Medulla oblongata (tissue), 1 donor: ENCODE data around the gene C17orf58.
"Not testable (repeated sequence)": the region's sequence is repeated elsewhere in the genome, so short reads cannot be mapped to it uniquely, and the experiment has no call there.

Experiments
- DNase-seq: peaks from one replicate; pipeline ENCODE4 v3.0.0-alpha.2; 2015; ENCODE audit errors: extremely low spot score

Gene C17orf58

GRCh38 chr17:67996301-67997171 lies at the start of gene C17orf58:
Gene C17orf58, minus strand, starts transcription at chr17:67996469. Its CDS starts 271 bp downstream, at chr17:67996198.
- DNase-seq, result not testable (repeated sequence)

DNA sequence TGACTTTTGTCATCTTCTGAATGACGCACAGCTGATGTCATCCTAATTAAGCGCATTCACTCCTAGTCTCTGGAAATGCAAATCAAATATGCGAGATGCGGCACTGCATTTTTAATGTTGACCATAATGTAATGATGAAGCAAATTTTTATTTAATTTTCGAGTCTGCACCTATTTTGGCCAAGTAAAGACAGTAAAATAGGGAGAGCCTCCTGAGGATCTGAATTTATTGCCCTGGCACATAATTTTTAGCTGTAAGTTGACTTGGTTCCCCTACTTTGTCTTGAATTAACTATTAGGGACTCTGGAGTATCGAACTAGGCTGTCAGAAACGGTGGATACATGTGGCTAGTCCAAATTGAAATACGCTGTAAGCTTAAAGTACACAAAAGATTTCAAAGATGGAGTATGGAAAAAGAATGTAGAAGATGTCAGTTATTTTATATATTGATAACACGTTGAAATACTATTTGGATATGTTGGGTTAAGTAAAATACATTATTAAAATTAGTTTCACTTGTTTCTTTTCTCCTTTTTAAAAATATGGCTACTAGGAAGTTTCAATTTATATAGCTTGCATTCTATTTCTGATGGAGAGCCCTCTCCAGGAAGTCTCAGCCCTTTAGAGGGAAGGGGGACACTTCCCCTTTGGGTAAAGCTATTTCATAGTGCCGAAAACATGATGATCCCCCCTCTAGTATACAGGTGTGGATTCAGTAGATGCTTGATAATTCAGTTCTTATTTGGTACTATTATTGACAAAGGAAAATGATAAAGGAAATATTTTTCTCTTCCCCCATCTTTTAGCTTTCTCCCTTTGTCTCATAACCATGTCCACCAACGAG lies 40.3 kb upstream of the C17orf58 start:
- DNase-seq, result no peak

GRCh38 chr17:68035523-68036303 lies 39.4 kb upstream of the C17orf58 start, which contains the start of gene KPNA2:
Gene KPNA2, plus strand, starts transcription at chr17:68035735. Its CDS starts 1,398 bp downstream, at chr17:68037133.
- DNase-seq, result peak; percentile 98

DNA sequence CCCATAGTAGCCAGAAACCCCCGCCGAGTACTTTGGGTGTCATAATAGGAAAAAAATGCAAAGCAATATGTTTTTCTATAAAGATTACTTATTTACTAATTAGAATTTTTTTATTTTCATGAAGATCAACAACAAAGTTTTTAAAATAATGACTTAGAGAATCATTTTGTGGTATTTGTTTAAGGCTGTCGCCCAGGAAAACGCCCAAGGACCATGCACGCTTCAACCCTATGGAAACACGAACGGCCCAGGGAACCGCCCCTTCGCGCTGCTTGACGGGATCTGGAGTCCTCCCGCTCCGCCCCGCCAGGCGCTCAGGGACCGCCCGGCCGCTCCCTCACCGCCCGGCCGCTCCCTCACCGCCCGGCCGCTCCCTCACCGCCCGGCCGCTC lies 38.9 kb upstream of the C17orf58 start:
- no peak for DNase-seq

DNA sequence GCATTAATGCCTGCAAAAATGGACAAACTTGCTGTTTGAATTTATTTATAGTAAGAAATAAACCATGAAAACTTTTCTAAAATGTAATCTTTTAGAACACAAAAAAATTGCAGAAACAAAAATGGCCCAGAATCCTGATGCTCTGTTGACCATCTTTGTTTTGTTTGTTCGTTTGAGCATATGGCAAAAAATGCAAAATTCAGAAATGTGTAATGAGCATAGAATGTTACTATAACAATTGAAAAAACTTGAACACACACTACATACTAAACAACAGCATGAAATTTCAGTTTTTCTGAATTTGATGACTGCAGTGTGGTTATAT lies 38.1 kb upstream of the C17orf58 start:
- no peak for DNase-seq

DNA sequence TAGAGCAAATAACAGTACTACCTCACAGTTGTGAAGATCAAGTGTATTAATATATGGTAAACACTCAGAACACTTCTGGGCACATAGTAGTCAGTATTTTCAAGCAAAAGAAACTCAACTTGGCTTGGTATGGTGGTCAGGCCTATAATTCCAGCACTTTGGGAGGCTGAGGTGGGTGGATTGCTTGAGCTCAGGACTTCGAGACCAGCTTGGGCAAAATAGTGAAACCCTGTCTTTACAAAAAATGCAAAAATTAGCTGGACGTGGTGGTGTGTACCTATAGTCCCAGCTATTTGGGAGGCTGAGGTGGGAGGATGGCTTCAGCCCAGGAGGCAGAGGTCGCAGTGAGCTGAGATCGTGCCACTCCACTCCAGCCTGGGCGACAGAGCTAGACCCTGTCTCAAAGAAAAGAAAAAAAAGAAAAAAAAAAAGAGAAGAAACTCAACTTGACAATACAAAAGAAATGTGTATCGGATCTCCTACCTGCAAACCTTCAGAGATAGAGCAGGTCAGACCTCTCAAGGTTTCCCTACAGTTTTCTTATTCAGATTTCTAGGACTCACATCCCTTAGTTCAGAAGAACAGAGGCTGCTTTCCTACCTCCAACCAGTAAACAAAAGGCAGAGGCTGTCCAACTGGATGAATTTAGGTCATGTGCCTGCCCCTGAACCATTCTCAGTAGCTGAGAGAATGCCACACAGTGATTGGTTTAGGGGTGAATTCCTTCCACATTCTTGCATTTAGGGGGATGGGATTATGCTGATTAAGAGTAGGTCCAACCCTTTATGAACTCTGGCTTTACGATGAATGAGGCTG lies 37.6 kb upstream of the C17orf58 start:
- peak; percentile 35 for DNase-seq

DNA sequence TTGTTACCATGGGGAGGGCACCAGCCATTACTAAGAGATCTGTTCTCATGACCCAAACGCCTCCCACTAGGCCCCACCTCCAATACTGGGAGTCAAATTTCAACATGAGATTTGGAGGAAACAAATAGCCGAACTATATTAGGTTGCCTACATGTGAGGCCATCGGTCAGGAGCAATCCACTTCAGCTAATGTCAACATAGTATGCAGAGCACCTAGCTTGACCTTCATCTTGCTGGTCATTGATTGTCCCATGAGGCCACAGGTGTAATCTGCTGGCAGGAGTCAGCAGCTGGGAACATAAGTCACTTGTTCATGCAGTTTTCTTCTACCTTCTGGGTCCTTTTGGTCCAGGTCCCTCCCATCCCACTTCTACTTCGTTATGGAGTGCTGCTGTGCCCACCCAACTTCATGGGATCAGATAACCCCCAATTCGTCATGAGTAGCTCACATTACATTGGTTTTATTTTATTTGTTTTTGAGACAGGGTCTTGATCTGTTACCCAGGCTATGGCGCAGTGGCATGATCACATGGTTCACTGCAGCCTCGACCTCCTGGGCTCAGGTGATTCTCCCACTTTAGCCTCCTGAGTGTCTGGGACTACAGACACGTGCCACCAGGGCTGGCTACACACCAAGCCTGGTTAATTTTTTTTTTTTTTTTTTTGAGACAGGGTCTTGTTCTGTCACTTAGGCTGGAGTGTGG lies 33.4 kb upstream of the C17orf58 start:
- DNase-seq, result no peak

DNA sequence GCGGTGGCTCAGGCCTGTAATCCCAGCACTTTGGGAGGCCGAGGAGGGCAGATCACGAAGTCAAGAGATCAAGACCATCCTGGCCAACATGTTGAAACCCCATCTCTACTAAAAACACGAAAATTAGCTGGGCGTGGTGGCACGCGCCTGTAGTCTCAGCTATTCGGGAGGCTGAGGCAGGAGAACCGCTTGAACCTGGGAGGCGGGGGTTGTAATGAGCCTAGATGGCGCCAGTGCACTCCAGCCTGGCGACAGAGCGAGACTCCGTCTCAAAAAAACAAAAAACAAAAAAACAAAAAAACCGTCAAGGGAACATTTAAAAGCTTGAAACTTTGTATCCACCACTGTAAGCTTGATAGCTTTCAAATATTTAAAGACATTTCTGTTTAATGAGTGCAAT lies 26.3 kb upstream of the C17orf58 start:
- DNase-seq, result not testable (repeated sequence)

GRCh38 chr17:68021963-68022362 lies 25.7 kb upstream of the C17orf58 start:
- no peak for DNase-seq

GRCh38 chr17:68020791-68021190 lies 24.5 kb upstream of the C17orf58 start:
- not testable (repeated sequence) for DNase-seq

- DNase-seq, result peak; percentile 31
These were observed 24.1 kb upstream of the C17orf58 start for GRCh38 chr17:68020409-68020756.

- DNase-seq, result peak; percentile 98
These were observed 23.6 kb upstream of the C17orf58 start for GRCh38 chr17:68019675-68020408.

- DNase-seq, result no peak
These were observed 23.0 kb upstream of the C17orf58 start for GRCh38 chr17:68019336-68019674.

DNA sequence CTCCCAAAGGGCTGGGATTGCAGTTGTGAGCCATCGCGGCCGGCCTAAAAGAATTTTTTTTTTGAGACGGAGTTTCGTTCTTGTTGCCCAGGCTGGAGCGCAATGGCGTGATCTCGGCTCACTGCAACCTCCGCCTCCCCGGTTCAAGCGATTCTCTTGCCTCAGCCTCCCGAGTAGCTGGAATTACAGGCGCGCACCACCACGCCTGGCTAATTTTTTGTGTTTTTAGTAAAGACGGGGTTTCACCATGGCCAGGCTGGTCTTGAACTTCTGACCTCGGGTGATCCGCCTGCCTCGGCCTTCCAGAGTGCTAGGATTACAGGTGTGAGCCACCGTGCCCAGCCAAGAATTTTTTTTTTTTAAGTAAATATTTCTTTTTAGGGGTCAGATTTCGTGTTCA lies 22.2 kb upstream of the C17orf58 start:
- not testable (repeated sequence) for DNase-seq

- no peak for DNase-seq
These were observed 20.6 kb upstream of the C17orf58 start for GRCh38 chr17:68016838-68017237.

- no peak for DNase-seq
These were observed 18.9 kb upstream of the C17orf58 start for GRCh38 chr17:68015081-68015723.

DNA sequence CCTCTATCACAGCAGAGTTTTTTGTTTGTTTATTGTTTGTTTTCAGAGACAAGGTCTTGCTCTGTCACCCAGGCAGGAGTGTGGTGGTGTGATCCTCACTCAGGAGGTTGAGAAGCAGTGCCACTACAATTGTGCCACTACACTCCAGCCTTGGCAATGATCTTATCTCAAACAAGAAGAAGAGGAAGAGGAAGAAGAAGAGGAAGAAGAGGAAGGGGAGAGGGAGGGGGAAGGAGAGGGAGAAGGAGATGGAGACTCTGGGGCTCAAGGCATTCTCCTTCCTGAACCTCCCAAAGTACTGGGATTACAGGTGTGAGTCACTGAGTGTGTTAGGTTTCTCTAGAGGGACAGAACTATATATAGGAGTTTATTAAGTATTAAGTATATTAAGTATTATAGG lies 17.1 kb upstream of the C17orf58 start:
- no peak for DNase-seq

DNA sequence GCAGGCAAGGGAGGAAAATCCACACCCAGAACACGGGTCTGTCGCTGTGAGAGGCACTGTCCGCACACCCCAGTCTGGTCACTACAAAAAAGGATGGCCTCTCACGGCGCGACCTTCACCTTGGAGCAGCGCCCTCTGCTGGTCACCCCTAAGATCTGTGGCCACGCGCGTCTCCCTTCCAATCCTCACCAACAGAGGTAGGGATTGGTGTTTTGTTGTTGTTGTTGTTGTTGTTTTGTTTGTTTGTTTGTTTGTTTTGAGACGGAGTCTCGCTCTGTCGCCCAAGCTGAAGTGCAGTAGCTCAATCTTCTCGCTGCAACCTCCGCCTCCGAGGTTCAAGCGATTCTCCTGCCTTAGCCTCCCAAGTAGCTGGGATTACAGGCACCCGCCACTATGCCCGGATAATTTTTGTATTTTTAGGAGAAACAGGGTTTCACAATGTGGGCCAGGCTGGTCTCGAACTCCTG lies 15.0 kb upstream of the C17orf58 start:
- DNase-seq, result peak; percentile 51

- DNase-seq, result no peak
These were observed 10.5 kb upstream of the C17orf58 start for GRCh38 chr17:68006797-68007196.
